GM19193 (cell line): Measurements from ENCODE around the gene TBC1D17.

Experiments
- POLR2A ChIP-seq: IDR thresholded peaks from 4 replicates; pipeline ENCODE4 v1.6.1; 2011; ENCODE audit not compliant: insufficient read depth, insufficient read length; ENCODE audit errors: extremely low read depth

The TBC1D17 gene

DNA sequence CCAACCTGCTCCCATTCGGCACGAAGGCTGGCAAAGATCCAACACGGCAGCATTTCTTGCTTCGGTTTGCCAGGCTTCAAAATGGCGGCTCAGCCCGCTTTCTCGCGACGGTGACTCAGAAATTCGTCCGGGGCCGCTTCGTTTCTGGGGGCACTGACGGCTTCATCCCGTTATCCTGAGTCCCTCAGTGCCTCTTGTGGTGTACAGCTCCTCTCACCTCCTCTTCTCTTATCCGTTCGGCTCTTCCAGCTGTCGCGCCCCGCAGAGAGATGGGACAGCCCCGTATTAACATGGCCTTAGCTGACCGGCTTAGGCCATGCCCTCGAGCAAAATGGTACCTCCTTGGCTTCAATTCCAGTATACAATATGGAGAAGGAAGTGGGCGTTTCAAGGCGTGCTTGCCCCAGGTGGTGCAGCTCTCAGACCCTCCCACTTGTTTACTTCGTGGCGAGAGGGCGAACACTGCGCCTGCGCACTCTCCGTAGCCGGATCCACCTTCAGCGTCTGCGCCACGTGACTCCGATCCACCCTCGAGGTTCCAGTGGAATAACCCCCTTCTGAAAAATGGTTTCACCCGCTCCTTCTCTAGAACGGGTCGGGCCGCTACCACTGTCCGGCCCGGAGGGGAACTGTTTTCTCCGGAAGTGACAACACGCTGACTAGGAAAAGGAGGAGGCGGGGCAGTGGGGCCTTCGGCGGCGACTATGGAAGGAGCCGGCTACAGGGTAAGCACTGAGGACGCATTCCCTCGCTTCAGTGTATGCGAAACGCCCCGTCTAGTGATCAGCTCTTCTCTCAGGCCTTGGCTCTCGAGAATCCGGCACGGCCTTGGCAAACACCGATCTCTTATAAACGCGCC lies at the start of gene TBC1D17, which contains the start of gene AKT1S1:
TBC1D17 (plus strand) TSS at position 683 of the 859 bp plus-strand sequence; CDS start at position 705, 22 bp downstream.
AKT1S1 (minus strand) TSS at position 336 of the 859 bp plus-strand sequence. CDS start 4,060 bp downstream, outside the sequence.
- TF ChIP-seq POLR2A = peak; percentile 61

DNA sequence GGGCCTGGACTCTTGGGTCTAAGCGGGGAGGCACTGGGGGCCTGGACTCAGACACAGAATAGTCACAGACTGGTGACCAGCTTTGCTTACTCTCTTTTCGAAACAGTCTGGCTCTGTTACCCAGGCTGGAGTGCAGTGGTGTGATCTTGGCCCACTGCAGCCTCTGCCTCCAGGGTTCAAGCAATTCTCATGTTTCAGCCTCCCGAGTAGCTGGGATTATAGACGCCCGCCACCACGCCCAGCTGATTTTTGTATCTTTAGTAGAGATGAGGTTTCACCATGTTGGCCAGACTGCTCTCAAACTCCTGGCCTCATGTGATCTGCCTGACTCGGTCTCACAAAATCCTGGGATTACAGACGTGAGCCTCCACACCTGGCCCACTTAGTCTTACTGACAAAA lies 48.3 kb upstream of the TBC1D17 start:
- no peak for TF ChIP-seq POLR2A

DNA sequence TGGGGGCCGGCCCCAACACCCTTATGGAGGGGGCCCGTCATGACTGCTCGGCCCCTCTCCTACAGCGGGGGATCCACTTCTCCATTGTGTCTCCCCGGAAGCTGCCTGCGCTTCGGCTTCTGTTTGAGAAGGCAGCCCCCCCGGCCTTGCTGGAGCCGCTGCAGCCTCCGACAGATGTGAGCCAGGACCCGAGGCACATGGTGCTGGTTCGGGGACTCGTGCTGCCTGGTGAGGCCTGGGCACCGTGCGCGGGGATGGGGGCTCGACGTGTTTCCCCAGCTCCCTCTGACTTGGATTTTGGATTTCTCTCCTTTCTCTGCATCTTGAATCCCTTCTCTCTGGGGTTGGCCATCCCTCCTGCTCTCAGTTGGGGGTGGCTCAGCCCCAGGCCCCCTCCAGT lies 47.8 kb upstream of the TBC1D17 start:
- no peak for TF ChIP-seq POLR2A

DNA sequence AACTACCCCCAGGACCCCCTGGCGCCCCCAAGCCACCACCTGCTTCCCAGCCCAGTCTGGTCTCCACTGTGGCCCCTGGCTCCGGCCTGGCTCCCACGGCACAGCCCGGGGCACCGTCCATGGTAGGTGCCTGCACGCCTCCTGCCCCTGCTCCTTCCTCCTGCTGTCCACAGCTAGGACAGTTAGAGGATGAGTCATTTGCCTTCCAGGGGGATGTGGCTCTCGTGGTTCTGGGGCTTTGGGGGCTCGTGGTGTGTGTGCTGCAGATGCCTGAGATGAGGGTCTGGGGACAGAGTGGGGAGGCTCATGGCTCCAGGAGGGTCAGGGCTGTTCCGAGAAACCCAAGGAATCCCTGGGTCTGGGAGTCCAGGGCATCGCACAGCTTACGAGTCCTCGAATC lies 46.7 kb upstream of the TBC1D17 start:
- no peak for TF ChIP-seq POLR2A

DNA sequence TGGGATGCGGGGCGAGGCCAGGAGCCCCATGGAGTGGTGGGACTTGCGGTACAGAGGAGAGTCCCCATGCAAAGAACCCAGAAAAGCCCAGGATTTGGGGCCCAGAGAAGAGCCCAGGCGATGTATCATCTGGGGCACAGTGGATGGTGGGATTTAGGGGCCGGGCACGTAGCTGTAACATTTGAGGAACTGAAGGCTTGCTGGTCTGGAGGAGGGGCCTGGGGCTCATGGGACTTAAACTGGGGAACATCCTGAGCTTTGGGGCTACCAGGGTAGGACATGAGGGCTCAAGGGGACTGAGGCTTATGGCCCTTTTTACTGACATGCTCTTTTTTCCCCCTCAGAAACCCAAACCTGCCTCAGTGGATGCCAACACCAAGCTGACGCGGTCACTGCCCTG lies 45.9 kb upstream of the TBC1D17 start:
- no peak for TF ChIP-seq POLR2A

- TF ChIP-seq POLR2A = no peak
Measured at GRCh38 chr19:49832556-49832955, 44.9 kb upstream of the TBC1D17 start.

GRCh38 chr19:49833599-49833998 lies 43.9 kb upstream of the TBC1D17 start:
- no peak for TF ChIP-seq POLR2A

DNA sequence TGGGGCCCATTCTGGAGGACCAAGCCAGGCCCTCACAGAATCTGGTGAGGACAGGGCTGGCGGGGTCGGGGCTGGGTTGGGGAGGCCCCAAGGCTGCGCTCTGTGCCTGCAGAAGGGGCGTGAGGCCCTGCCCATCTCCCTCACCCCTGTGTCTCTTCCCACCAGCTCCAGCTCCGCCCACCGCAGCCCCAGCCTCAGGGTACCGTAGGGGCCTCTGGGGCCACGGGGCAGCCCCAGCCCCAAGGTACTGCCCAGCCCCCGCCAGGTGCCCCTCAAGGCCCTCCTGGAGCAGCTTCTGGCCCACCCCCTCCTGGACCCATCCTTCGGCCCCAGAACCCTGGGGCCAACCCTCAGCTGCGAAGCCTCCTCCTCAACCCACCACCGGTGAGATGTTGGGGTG lies 41.9 kb upstream of the TBC1D17 start:
- no peak for TF ChIP-seq POLR2A

GRCh38 chr19:49836176-49837008 lies 41.1 kb upstream of the TBC1D17 start:
- TF ChIP-seq POLR2A = no peak

DNA sequence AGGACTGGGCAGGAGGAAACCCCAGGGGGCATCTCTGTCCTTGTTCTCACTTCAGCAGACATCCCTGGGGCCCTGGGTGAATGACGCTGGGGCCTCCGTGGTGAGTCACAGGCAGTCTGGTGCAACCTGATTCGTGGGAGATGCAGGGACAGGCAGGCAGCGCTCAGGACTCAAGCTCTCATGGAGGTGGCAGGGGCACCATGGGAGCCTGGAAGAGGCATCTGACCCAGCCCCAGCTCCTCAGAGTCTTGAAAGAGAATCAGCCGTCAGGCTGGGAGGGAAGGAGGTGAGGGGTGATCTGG lies 40.5 kb upstream of the TBC1D17 start:
- TF ChIP-seq POLR2A = no peak

DNA sequence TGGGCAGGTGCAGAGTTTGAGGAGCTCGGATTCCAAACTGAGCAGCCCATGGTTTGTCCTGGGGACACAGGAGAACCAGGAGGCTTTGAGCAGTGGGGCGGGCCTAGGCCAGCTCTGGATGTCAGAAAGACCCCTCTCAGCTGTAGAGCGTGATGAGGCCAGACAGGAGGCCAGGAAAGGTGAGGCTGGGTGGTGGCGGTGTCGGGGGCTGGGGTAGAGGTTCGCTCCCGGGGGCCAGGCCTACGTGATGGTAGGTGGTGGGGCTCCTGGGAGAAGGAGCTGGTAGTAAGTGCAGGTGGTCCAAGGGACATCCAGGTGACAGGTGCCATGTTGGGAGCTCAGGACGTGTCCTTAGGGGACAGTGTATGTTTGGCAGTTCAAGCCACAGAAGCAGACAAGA lies 40.1 kb upstream of the TBC1D17 start:
- no peak for TF ChIP-seq POLR2A

GRCh38 chr19:49838885-49839588 lies 38.5 kb upstream of the TBC1D17 start:
- TF ChIP-seq POLR2A = no peak

GRCh38 chr19:49839713-49840112 lies 37.8 kb upstream of the TBC1D17 start:
- TF ChIP-seq POLR2A = no peak

DNA sequence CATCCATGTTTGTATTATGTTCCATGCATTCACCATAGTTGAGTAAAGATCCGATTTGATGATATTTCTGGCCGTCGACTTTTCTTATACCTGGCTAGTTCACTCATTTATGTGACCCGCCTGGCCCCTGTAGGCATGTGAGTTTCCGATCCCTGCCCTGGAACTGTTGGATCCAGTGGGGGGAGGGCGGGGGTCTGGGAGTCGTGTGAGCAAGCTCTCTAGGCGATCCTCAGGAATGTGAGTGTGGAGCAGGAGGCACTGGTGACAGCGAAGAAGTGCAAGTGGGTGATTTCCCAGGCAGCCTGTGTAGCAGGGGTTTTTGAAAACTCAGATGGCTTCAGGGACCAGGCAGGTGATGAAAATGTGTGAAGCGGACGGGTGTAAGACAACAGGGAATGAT lies 37.2 kb upstream of the TBC1D17 start:
- TF ChIP-seq POLR2A = no peak

DNA sequence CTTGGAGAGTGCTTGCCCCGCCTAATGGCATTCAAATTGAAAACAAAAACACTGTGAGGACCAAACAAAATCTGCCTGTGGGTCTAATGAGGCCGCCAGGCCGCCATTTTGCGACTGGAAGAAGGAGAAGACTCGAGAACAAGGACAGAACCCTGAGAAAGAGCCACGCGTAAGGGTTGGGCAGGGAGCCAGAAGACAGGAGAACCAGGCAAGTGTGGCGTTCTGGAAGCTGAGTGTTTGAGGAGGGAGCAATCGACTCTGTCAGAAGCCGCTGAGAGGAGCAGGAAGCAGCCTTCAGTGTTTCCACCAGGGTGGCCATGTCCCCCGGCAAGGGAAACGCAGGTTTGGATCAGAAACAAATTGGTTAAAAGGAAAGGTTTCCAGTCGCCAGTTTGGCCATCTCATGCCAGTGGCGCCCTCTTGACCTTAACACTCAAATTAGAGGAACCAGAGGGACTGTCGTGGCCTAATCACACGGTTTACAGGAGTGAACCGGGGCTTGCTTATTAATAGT lies 36.7 kb upstream of the TBC1D17 start:
- no peak for TF ChIP-seq POLR2A
